Lower leg skin (tissue), 3 donors: Measurements from ENCODE around the gene HPSE.

ENCODE experiments used
- POLR2A ChIP-seq, 2 donors: fragments of 450-650 bp; IDR thresholded peaks; one replicate each; pipeline ENCODE4 v1.6.1; 2016 to 2017; ENCODE audit warnings: antibody characterized with exemption in 2 of 2, mild to moderate bottlenecking in 1 of 2, moderate library complexity in 1 of 2
- TF ChIP-seq, protein P1 (sequence below), 3 donors: fragments of 450-650 bp; IDR thresholded peaks; one replicate each; pipeline ENCODE4 v1.5.1; 2016; ENCODE audit warnings: antibody characterized with exemption in 3 of 3, mild to moderate bottlenecking in 3 of 3, moderate library complexity in 2 of 3

DNA sequence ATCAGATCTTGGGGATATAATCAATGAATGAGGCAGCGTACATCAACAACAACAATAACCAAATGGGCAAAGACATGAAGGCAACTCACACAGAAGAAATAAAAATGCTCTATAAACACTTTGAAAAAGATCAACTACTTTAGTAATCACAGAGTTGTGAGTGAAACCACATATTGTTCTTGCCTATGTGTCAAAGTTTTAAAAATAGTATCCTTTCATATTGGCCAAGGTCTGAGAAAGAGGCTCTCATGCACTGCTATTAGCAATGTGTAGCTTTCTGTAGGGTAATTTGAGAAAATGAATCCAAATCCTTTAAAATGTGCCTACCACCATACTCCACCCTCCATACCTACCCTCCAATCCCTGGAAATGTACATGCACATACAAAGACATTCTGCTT lies 75.1 kb downstream of the HPSE start:
- TF ChIP-seq, protein P1, sequence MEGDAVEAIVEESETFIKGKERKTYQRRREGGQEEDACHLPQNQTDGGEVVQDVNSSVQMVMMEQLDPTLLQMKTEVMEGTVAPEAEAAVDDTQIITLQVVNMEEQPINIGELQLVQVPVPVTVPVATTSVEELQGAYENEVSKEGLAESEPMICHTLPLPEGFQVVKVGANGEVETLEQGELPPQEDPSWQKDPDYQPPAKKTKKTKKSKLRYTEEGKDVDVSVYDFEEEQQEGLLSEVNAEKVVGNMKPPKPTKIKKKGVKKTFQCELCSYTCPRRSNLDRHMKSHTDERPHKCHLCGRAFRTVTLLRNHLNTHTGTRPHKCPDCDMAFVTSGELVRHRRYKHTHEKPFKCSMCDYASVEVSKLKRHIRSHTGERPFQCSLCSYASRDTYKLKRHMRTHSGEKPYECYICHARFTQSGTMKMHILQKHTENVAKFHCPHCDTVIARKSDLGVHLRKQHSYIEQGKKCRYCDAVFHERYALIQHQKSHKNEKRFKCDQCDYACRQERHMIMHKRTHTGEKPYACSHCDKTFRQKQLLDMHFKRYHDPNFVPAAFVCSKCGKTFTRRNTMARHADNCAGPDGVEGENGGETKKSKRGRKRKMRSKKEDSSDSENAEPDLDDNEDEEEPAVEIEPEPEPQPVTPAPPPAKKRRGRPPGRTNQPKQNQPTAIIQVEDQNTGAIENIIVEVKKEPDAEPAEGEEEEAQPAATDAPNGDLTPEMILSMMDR (IDR thresholded peaks at IDR 0.05) = no peak
- TF ChIP-seq POLR2A (IDR thresholded peaks at IDR 0.05) = no peak
